Stimulated activated CD8-positive, alpha-beta memory T cell treated with anti-CD3 and anti-CD28 coated beads, Interleukin-7, amount 100 ng/mL, for 24 hours (primary cell): ENCODE measurements around the gene COA8.
"Not testable (repeated sequence)": the region's sequence is repeated elsewhere in the genome, so short reads cannot be mapped to it uniquely, and the experiment has no call there.

Experiments
- DNase-seq: peaks from one replicate; pipeline ENCODE4 v3.0.0-alpha.2; 2020; ENCODE audit warnings: low read depth

The COA8 gene

DNA sequence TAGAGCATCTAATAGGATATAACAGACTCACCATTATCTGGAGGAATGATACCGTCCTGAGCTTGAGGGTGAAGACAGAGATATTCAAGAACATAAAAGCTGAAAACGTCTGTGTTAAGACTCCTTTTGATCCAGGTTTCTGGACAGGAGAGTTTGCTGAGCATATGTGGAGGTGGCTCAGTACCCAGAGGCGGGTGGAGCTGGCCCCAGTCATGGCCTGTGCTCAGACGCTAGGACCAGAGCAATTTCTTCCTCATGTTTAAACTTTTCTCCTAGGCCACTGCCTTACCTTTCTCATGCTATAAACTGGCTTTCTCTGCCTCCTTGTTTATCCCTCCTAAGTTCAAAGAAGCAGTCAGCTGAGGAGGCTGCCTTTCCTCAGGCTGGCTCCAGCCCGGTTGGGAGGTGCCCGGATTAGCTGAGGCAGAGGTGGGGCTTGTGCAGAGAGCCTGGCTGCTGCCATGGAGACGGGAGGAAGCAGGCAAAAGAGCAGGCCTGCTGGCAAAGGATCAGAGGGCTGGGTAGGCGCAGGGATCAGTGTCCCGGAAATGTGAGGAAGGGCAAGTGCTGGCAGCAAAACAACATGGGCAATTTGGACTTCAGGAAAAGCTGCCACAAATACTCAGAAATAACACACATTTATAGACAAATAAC, 13.7 kb downstream of the COA8 start:
- no peak for DNase-seq

DNA sequence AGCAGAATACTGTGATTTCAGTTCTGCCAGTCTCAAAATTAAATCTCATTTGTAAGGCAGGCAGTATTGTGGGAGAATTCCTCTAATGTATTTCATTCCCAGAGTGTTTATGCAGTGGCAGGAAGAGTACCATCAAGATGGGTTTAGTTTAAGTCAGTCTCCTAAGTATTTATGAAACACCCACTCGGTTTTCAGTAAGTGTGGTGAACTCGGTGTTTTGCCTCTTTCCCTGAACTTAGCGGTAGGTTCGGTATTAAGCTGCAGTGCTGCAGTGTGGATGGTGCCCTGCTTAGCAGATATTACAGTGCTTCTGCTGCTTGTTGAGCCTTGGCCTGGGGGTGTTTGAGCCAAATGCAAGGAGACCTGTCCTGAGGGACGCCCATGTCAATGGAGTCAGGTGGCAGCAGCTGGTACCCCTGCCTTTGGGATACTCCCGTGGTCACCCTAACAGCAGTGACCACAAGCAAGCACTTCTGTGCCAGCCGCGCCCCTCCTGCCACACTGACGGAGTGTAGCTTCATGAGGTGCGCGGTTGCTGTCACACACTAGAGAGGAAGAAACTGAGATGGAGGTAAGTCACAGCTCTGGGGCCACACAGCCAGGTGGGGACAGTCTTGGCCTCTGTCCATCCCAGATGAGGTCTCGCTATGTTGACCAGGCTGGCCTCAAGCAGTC, 15.8 kb downstream of the COA8 start:
- no peak for DNase-seq

DNA sequence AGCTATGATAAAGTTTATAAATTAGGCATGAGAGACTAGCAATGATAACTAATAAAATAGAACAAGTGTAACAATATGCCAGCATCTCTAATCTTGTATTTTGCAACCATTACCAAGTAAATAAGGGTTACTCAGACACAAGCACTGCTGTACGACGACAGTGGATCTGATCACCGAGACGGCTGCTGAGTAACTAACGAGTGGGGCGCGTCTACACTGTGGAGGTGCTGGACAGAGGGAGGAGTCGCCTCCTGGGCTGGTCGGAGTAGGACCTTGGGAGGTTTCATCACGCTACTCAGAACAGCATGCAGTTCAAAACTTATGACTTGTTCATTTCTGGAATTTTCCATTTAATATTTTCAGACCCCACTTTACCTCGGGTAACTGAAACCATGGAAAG, 18.4 kb downstream of the COA8 start:
- no peak for DNase-seq

DNA sequence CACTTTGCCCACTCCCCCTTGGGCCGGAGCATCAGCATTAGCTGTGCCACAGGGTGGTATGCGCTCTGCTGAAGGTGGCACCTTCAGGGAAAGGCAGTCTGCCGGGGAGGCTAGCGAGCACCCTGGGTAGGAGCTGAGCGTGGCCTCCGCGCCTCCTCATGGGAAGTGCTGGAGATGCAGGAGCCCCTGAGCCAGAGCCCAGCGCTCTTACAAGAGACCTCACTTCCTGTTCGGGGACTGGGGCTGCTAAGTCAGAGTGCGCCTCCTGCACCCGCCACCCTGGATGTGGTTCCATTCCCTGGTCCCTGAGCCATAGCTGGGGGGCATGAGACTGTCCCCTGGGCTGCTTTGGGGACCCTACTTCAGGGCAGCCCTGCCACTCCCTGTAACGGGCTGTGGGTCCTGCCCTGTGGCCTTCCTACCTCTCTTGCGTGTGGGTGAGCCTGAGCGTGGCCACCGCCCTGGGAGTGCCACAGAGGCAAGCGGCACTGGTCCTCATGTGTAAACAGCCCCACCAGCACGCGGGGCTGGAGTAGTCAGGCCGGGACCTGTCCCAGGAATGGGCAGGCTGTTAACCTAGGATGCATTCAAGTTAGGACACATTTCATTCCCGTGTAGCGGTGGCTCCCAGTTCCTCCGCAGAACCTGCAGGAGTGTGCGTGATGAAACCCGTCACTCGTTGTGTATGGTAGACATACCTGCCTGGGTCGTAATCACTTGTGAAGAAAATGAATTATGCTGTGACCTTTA, 19.4 kb downstream of the COA8 start:
- DNase-seq: no peak

DNA sequence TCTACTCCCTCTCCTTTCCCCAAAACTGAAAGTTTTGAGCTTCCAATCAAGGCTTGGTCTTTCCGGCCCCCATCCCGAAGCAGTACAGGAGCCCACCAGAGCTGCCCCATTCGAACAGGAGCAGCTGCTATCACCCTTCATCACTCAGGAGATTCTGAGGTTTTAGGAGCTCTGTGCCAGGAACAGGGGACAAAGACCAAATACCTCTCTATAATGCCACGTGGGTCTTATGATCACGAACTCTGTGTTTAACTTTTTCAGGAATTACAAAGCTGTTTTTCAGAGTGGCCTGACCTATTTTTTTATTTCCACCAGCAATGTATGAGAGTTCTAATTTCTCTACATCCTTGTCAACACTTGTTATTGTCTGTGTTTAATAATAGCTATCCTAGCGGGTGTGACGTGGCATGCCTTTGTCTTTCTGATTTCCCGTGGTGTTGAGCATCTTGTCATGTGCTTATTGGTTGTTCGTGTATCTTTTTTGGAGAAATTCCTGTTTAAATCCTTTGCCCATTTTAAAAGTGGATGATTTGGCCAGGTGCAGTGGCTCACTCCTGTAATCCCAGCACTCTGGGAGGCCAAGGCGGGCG, 21.7 kb downstream of the COA8 start:
- no peak for DNase-seq

DNA sequence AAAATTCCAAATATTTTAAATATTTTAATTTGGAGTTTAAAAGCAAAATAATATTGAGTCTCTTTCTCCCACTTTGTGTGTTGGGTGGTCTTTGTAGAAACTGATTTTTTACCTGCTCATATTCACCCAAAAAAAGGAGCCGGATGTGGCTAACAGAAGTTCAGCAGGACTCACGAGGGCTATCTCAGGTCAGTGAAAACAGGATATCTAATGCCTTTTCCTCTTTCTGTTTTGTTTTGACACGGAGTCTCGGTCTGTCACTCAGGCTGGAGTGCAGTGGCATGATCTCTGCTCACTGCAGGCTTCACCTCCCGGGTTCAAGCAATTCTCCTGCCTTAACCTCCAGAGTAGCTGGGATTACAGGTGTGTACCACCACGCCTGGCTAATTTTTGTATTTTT, 30.8 kb downstream of the COA8 start:
- no peak for DNase-seq

DNA sequence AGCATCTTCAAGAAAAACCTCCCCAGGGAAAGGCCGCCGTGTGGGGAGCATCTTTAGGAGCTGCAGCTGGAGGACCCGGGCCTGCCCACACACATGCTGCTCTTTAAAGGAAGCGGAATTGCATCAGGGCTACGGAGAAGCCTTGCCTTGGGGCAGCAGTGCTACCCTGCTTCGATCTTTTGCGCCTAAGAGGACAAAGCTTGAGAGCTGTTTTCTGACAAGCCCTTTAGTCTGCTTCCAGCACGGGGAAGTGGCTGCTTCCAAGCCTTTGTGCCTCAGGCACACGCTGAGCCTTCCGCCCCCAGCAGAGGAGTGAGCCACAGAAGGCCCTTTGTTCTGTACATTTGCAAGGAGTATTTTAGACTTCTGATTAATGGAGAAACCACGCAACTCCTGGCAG, 31.5 kb downstream of the COA8 start:
- DNase-seq: no peak

DNA sequence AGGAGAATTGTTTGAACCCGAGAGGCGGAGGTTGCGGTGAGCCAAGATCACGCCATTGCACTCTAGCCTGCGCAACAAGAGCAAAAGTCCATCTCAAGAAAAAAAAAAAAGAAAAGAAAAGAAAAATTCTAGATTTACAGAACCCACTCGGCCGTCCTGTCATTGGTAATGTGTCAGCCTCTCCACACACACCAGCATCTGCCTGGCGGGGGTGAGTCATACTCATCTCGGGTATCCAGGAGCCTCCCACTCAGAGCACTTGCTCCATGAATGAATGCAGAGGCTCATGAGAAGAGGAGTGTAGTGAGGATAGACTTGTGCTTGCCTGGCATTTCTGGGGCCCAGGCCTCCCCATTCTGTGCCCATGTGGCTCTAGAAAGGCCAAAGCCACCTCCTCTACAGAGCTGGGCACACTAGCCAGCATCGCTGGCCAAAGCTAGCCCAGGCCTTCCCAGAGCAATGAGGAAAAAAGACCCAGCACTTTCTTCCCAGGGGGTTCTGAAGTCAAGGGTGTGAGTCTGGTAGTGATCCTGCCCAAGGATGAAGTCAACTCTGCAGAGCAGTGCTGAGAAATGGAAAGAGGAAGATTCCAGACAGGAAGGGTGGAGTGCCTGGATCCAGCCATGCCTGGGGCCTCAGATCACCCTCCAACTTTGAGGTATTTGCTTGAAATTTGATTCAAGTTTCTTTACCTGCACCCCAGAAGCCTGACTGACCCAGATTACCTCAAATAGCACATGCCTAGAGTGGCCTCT, 35.0 kb downstream of the COA8 start:
- no peak for DNase-seq

DNA sequence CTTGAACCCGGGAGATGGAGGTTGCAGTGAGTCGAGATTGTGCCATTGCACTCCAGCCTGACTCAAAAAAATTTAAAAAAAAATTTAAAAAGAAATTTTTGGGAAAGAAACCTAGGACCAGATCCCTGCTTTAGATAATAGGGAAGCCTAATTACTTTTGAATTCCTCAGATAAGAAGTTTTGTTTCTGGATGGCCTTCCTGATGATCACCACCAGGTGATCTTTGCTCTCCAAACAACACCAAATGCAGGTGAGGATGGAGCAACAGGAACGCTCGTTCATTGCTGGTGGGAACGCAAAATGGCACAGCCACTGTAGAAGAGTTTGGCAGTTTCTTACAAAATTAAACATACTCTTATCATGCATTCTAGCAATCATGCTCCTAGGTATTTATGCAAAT, 37.7 kb downstream of the COA8 start:
- no peak for DNase-seq

DNA sequence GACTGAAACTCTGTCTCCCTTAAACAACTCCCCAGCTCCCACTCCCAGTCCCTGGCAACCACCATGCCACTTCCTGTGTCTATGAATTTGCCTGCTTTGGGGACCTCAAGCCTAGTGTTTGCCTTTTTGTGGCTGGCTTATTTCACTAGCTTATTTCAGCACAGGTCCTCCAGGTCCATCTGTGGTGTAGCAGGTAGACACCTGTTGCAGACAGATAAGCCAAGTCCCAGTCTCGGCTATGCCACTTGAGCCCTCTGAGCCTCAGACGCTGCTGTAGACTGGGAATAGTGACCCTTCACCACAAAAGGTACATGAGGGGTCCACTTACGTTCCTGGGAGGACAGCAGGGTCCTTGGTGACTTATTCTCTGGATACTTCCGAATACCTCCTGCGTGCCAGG, 41.9 kb downstream of the COA8 start:
- no peak for DNase-seq

DNA sequence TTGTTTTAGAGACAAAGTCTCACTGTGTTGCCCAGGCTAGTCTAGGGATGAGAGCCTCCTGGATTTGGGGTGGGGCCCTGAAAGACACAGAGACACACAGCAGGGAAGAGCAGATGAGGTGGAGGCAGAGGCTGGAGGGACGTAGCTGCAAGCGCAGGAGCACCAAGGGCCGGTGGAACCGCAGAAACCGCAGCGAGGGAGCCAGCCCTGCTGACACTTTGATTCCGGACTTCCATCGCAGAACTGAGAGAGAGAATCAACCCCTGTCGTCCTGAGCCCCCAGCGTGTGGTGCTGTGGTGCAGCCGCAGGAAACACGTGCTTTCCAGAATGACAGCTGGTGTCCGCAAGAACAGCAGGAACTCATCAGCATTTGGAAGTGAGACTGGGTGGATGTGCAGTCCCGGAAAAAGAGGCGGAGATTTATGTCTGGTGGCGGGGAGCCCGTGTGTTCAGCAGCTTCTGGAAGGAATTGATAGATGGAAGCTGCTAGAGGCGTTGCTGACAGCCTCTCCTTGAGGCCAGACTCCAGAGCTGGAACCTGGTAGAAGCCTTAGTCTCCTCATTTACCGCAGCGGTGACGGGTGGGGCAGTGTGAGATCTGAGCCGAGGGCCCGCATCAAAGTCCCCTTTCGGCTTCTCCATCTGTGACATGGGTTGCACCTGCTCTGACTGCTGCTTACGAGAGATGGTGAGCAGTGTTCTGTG, 44.4 kb downstream of the COA8 start:
- peak; percentile 19 for DNase-seq

DNA sequence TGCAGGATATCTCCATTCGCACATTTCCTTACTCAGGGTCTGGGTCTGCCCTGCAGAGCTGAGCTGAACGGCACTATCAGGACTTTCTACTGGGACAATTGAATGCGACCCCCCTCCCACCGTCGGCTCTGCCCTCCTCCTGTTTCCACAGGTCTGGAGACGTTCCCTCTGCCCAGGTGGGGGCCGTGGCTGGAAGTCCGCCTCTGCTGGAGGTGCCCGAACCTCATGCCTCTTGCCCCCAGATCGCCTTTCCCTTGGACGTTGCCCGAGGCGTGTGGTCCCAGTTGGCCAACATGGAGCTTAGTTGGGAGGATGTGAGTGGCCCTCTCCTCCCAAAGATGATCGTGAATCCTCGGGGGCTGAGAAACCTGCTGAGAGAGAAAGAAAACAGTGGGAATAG, 45.1 kb downstream of the COA8 start:
- DNase-seq: no peak

DNA sequence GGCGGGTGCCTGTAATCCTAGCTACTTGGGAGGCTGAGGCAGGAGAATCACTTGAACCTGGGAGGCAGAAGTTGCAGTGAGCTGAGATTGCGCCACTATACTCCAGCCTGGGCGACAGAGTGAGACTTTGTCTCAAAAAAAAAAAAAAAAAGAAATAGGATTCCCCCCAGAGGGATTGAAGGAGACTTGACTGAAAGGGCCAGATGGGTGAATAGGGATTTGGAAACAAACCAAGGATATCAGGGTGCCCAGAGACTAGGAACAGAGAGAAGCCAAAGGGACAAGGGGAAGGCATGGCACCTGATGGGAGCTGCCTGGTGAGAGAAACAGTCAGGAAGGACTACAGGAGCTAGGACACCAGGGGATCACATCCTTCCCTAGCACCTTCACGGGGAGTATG, 46.3 kb downstream of the COA8 start:
- DNase-seq: not testable (repeated sequence)

DNA sequence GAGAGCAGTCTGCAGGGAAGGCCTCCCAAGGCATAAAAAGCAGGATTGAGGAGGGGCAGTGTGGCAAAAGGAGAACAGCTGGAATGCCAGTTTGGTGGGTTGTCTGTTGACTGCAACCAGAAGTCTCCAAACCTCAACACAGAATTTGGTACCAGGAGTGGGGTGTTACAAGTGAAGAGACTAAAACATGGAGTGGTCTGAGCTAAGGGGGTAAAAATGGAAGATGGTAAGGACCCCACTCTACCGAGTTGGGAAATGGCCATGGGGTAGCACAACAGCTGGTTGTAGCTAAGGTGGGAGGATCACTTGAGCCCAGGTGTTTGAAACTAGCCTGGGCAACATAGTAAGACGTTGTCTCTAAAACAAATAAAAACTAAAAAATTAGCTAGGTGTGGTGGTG, 48.5 kb downstream of the COA8 start:
- no peak for DNase-seq

DNA sequence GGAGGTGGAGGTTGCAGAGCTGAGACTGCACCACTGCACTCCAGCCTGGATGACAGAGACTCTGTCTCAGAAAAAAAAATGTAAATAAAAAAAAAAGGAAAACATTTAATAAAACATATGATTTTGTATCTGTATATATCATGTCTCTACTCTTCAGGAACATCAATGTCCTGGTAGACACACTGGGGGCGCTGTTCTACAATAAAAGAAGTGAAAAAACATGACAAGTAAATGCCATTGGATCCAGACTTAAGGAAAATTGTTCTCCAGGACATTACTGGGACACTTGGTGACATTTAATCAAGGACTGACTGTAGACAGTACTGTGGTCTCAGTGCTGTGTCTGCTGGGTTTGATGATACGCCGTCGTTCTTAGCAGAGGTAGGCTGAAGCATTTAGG, 50.8 kb downstream of the COA8 start:
- DNase-seq: no peak

DNA sequence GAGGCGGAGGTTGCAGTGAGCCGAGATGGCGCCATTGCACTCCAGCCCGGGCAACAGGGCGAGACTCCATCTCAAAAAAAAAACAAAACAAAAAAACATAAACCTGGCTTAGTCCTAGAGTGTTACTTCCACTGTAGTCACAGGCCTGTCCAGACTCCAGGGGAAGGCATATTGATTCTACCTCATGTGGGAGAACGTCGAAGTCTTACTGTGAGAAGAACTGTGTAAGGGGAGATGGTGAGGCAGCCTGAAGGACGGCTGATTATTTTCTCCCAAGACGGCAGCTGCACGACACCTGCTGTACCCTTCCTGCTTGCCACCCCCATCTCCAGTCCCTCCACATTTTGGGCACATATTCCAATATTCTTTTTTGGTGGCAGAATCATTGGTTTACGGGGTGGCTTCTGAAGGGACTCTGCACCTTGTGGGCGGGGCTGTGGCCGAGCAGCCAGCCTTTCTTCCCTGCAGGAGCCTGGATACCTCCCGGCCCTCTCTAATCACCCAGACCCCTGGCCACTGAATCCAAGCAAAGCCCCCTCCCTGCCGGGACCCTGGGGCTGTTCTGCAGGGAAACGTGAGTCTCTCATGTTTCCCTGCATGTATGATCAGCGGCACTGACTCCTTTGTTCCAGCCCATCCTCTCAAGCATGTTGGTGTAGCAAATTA, 54.0 kb downstream of the COA8 start:
- DNase-seq: no peak

DNA sequence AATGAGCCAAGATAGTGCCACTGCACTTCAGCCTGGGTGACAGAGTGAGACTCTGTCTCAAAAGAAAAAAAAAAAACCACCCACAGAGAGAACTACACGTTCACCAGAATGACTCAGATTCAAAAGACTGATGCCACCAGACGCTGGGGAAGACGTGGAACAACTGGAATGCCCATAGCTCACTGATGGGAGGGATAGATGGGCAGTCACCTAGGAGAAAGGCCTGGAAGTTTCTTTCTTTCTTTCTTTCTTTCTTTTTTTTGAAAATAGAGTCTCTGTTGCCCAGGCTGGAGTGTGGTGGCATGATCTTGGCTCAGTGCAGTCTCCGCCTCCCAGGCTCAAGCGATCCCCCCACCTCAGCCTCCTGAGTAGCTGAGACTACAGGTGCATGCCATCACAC, 56.3 kb downstream of the COA8 start:
- no peak for DNase-seq

DNA sequence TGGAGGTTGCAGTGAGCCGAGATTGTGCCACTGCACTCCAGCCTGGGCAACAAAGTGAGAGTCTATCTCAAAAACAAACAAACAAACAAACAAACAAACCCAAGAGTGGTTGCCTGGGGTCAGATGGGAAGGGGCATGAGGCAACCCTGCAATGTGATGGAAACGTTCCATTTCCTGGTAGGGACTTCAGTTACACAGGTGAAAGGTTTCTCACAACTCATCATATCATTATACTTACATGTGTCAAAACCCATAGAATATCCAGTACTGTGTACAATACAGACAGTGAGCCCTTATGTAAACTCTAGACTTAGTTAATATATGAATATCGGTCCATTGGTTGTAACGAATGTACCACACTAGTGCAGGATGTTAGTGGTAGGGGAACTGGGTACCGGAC, 59.1 kb downstream of the COA8 start:
- no peak for DNase-seq

DNA sequence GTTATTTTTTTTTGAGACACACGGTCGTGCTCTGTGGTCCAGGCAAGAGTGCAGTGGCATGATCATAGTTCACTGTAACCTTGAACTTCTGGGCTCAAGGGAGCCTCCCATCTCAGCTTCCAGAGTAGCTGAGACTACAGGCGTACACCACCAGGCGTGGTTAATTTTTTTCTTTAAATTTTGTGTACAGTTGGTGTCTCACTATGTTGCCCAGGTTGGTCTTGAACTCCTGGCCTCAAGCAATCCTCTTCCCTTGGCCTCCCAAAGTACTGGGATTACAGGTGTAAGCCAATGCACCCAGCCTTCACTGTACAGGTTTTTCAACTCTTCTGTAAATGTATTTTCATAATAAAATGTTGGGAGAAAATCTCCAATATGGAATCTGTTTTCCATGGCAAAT, 60.5 kb downstream of the COA8 start:
- no peak for DNase-seq

DNA sequence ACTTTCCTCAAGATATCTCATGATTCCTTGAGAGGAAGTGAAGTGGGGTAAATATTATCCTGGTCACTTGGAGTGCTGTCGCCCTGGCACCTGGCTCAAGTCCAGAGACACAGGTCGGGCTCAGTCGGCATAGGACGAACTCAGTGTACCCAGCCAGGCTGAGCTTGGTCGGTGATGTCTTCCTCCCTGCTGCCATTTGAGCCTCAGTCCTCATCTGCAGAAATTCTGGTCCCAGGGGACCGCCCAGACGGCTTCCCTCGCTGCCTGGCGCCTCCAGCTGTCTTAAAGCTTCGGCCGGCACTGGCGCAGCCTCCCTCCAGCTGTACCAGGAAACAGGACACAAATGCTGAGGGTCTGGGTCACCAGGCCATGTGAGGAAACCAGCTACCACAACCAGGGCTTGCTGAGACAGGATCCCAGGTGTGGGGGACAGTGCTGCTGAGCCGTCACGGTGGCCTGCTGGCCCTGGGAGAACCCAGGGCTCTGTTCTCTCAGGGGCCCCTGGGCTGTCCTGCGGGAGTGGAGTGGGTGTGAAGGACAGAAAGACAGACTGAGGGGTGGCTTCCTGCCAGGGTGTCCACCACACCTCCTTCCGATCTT, 61.2 kb downstream of the COA8 start:
- no peak for DNase-seq

DNA sequence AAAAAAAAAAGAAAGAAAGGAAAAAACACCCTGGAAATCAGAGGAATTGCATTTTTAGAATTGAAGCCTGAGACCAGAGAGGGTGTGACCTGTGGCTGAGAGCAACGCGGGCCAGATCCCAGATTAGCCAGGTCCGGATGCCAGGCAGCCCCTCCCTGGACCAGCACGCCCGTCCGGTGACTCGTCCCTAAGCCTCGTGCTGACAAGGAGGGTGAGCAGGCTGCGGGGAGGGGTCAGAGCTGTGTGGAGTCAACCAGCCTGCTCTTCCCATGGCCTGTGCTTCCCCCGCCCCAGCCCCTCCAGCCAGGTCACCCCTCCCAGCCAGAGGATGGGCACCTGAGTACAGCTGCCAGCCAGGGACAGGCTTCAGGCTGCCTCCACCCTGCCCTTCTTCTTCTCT, 62.1 kb downstream of the COA8 start:
- no peak for DNase-seq
